Activated naive CD4-positive, alpha-beta T cell treated with anti-CD3 and anti-CD28 coated beads, Interleukin-2, amount 50 U/mL, for 72 hours (primary cell): ENCODE data around the gene MSMB. TPM values are rescaled to one million over a fixed set of nuclear protein-coding genes. Genes with fewer than 3 reads are reported as not detected.
A peak's percentile ranks its signal among the peaks of the same experiment; 100 is the strongest.

Source experiments
- ATAC-seq, 2 donors: fragments of 150-1000 bp; cut with Tn5 transposase; 2 replicates each; pipeline ENCODE4 v1.10.0; 2021; ENCODE audit warnings: mild to moderate bottlenecking in 2 of 2, moderate library complexity in 2 of 2
- DNase-seq, 2 donors: peaks; one replicate each; pipeline ENCODE4 v3.0.0; 2021 to 2022; ENCODE audit warnings: low spot score in 2 of 2
- H3K27ac Mint-ChIP-seq, 2 donors: one replicate each; pipeline ENCODE4 v1.8.0; 2022; ENCODE audit warnings: mild to moderate bottlenecking in 2 of 2, mixed read lengths in 2 of 2
- H3K36me3 Mint-ChIP-seq, 2 donors: one replicate each; pipeline ENCODE4 v1.8.0; 2022; ENCODE audit warnings: mixed read lengths in 2 of 2
- H3K9me3 Mint-ChIP-seq, 2 donors: one replicate each; pipeline ENCODE4 v1.8.0; 2022; ENCODE audit warnings: mixed read lengths in 2 of 2
- total RNA-seq, 2 donors: library from RNA; stranded (reverse); gene quantifications; one replicate each; pipeline ENCODE4 v1.2.3, GENCODE V29; 2022

Gene MSMB
- total RNA-seq, 2 donors from 2014 or later: not detected

- no peak overlapping the region for H3K27ac Mint-ChIP-seq
- H3K9me3 Mint-ChIP-seq: no peaks in the 10 kb centered on the region
These were observed 20.7 kb downstream of the MSMB start for GRCh38 chr10:46025406-46025805.

GRCh38 chr10:46024948-46025347, 21.1 kb downstream of the MSMB start:
- Mint-ChIP-seq H3K27ac (no peak overlapping the region), H3K9me3 (no peaks in the 10 kb centered on the region), H3K36me3 (peaks cover 4 to 6% of the 10 kb centered on the region in 2 donors)
- ATAC-seq (no peak), DNase-seq (no peak)

More at GRCh38 chr10:46025406-46025805, 20.7 kb downstream of the MSMB start:
- DNase-seq: no peak
- ATAC-seq: no peak
- peaks cover 6% of the 10 kb centered on the region in 2 donors for H3K36me3 Mint-ChIP-seq

GRCh38 chr10:46022978-46023702, 22.9 kb downstream of the MSMB start:
- DNase-seq (peak; percentile 80 to 90), ATAC-seq (peak; percentile 93 to 97)
- Mint-ChIP-seq H3K9me3 (no peaks in the 10 kb centered on the region), H3K36me3 (no peaks in the 10 kb centered on the region), H3K27ac (peak overlapping the region; percentile 87 to 91)

- H3K27ac Mint-ChIP-seq: peak overlapping the region in 1 of 2 donors; percentile 81
- DNase-seq (no peak), ATAC-seq (no peak)
- H3K9me3 Mint-ChIP-seq: no peaks in the 10 kb centered on the region
- H3K36me3 Mint-ChIP-seq: peaks cover 0 to 8% of the 10 kb centered on the region in 2 donors
These were observed 25.8 kb downstream of the MSMB start for GRCh38 chr10:46020344-46020657.

GRCh38 chr10:46019569-46020343, 26.3 kb downstream of the MSMB start:
- DNase-seq (no peak), ATAC-seq (no peak)
- no peaks in the 10 kb centered on the region for H3K9me3 Mint-ChIP-seq
- H3K36me3 Mint-ChIP-seq: peaks cover 0 to 8% of the 10 kb centered on the region in 2 donors
- H3K27ac Mint-ChIP-seq: peak overlapping the region; percentile 9 to 81

GRCh38 chr10:46019177-46019528, 26.9 kb downstream of the MSMB start:
- DNase-seq: no peak
- Mint-ChIP-seq H3K36me3 (peaks cover 0 to 8% of the 10 kb centered on the region in 2 donors), H3K9me3 (no peaks in the 10 kb centered on the region), H3K27ac (no peak overlapping the region)
- ATAC-seq: no peak

GRCh38 chr10:46018453-46019176, 27.5 kb downstream of the MSMB start:
- no peaks in the 10 kb centered on the region for H3K9me3 Mint-ChIP-seq
- no peak overlapping the region for H3K27ac Mint-ChIP-seq
- ATAC-seq (no peak), DNase-seq (no peak)
- peaks cover 0 to 8% of the 10 kb centered on the region in 2 donors for H3K36me3 Mint-ChIP-seq

GRCh38 chr10:46017733-46018132, 28.3 kb downstream of the MSMB start:
- ATAC-seq (no peak), DNase-seq (no peak)
- Mint-ChIP-seq H3K9me3 (no peaks in the 10 kb centered on the region), H3K27ac (no peak overlapping the region), H3K36me3 (peaks cover 0 to 8% of the 10 kb centered on the region in 2 donors)

- Mint-ChIP-seq H3K9me3 (no peaks in the 10 kb centered on the region), H3K27ac (peak overlapping the region in 1 of 2 donors; percentile 47), H3K36me3 (peaks cover 0 to 8% of the 10 kb centered on the region in 2 donors)
- ATAC-seq (no peak), DNase-seq (no peak)
These were observed 29.3 kb downstream of the MSMB start for GRCh38 chr10:46016811-46017210.

GRCh38 chr10:46016190-46016589, 29.9 kb downstream of the MSMB start:
- H3K36me3 Mint-ChIP-seq: peaks cover 0 to 8% of the 10 kb centered on the region in 2 donors
- ATAC-seq (no peak), DNase-seq (no peak)
- peak overlapping the region in 1 of 2 donors; percentile 47 for H3K27ac Mint-ChIP-seq
- H3K9me3 Mint-ChIP-seq: no peaks in the 10 kb centered on the region

- H3K9me3 Mint-ChIP-seq: no peaks in the 10 kb centered on the region
- H3K36me3 Mint-ChIP-seq: peaks cover 0 to 8% of the 10 kb centered on the region in 2 donors
- peak overlapping the region; percentile 32 to 47 for H3K27ac Mint-ChIP-seq
- no peak for ATAC-seq
- DNase-seq: no peak
These were observed 31.2 kb downstream of the MSMB start for GRCh38 chr10:46014683-46015405.

- no peak for ATAC-seq
- no peak for DNase-seq
- Mint-ChIP-seq H3K27ac (no peak overlapping the region), H3K36me3 (peaks cover 0 to 8% of the 10 kb centered on the region in 2 donors), H3K9me3 (no peaks in the 10 kb centered on the region)
These were observed 31.9 kb downstream of the MSMB start for GRCh38 chr10:46014206-46014605.

- peaks cover 0 to 16% of the 10 kb centered on the region in 2 donors for H3K36me3 Mint-ChIP-seq
- H3K9me3 Mint-ChIP-seq: no peaks in the 10 kb centered on the region
- DNase-seq: no peak
- peak overlapping the region in 1 of 2 donors; percentile 30 for H3K27ac Mint-ChIP-seq
- ATAC-seq: no peak
These were observed 33.3 kb downstream of the MSMB start for GRCh38 chr10:46012746-46013145.

GRCh38 chr10:46006219-46006618, 39.9 kb downstream of the MSMB start:
- ATAC-seq: no peak
- DNase-seq: no peak
- no peaks in the 10 kb centered on the region for H3K9me3 Mint-ChIP-seq
- peaks cover 5 to 25% of the 10 kb centered on the region in 2 donors for H3K36me3 Mint-ChIP-seq
- H3K27ac Mint-ChIP-seq: peak overlapping the region in 1 of 2 donors; percentile 66

- Mint-ChIP-seq H3K36me3 (peaks cover 5 to 26% of the 10 kb centered on the region in 2 donors), H3K9me3 (no peaks in the 10 kb centered on the region), H3K27ac (no peak overlapping the region)
- ATAC-seq (no peak), DNase-seq (no peak)
These were observed 40.7 kb downstream of the MSMB start for GRCh38 chr10:46005383-46005782.

GRCh38 chr10:46004963-46005362, 41.1 kb downstream of the MSMB start:
- ATAC-seq (no peak), DNase-seq (no peak)
- H3K9me3 Mint-ChIP-seq: no peaks in the 10 kb centered on the region
- H3K27ac Mint-ChIP-seq: no peak overlapping the region
- H3K36me3 Mint-ChIP-seq: peaks cover 5 to 30% of the 10 kb centered on the region in 2 donors
